ENCODE results near the gene RESP18.
A peak's percentile ranks its signal among the peaks of the same experiment; 100 is the strongest.
"Not testable (repeated sequence)": the region's sequence is repeated elsewhere in the genome, so short reads cannot be mapped to it uniquely, and the experiment has no call there.

Gene RESP18

DNA sequence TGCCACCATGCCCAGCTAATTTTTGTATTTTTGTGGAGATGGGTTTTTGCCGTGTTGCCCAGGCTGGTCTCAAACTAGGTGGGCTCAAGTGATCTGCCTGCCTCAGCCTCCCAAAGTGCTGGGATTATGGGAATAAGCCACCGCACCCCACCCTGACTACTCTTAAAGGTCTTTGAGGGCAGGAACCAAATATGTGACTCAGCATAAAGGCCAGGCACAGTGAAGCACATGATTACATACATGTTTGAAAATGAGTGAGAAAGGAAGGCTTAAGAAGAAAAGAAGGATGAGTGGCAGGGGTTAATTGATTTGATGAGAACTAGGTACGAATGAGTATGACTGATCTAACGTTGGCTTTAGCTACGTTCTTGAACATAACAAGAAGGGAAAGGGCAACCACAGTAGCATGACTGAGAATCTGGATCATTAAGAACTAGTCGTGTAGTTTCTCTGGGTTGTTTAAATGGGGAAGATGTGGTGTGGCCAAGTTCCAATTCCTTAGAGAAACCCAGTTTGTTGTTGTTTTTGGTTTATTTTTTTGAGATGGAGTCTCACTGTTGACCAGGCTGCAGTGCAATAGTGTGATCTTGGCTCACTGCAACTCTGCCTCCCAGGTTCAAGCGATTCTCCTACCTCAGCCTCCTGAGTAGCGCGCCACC is 6.8 kb downstream of the RESP18 start:
- no peak for DNase-seq (ENCODE audit: low read depth)

DNA sequence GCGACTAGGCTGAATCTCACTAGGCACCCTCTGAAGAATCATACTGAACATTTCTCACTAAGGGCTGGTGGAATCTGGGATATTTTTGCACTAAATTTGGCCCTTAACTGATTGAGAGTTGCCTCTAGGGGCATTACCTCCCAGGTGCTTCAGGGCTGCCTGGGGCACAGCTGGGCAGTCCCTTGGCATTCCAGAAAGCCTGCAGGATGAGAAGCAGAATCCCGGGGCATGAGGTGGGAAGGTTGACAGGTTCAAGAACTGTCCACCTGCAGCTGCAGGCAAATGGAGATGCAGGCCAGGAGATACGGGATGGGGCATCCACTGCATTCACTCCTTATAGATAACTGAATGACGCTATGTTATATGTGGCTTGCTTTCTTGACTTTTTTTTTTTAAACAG is 7.4 kb downstream of the RESP18 start:
- DNase-seq (ENCODE audit: low read depth): no peak

DNA sequence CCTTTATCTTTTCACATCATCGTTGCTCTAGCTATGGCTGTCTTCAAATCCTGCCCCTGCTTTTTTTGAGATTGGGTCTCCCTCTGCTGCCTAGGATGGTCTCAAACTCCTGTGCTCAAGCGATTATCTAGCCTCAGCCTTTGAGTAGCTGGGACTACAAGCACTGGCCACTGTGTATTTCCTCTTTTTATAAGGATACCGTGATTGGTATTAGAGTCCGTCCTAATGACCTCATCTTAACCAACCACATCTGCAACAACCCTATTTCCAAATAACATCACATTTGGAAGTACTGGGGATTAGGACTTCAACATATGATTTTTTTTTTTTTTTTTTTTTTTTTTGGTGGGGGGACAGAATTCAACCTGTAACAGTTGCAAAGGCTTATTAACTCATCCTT is 9.1 kb downstream of the RESP18 start:
- no peak for DNase-seq (ENCODE audit: low read depth)

DNA sequence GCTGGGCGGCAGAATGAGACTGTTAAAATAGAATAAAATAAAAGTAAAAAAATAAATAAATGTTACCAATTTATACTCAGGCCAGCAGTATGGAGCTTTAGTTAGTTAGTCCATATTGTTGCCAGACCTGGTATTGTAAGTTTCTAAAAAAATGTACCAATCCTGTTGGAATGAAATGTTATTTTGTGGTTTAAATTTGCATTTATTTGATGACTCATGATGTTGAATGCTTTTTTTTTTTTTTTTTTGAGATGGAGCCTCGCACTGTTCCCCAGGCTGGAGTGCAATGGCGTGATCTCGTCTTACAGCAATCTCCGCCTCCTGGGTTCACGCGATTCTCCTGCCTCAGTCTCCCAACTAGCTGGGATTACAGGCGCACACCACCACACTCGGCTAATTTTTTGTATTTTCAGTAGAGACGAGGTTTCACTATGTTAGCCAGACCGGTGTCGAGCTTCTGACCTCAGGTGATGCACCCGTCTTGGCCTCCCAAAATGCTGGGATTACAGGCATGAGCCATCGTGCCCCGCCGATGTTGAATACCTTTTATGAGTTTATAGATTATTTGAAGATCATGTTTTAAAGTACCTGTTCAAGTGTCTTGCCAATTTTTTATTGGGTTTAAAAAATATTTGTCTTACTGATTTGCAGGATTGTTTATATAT is 17.6 kb downstream of the RESP18 start:
- DNase-seq (ENCODE audit: low read depth): no peak

DNA sequence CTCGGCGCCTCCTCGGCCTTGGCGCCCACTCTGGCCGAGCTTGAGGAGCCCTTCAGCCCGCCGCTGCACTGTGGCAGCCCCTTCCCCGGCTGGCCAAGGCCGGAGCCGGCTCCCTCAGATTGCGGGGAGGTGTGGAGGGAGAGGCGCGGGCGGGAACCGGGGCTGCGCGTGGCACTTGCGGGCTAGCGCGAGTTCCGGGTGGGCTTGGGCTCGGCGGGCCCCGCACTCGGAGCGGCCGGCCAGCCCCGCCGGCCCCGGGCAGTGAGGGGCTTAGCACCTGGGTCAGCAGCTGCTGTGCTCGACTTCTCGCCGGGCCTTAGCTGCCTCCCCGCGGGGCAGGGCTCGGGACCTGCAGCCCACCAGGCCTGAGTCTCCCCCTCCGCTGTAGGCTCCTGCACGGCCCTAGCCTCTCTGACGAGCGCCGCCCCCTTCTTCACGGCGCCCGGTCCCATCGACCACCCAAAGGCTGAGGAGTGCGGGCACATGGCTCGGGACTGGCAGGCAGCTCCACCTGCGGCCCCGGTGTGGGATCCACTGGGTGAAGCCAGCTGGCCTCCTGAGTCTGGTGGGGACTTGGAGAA is 19.8 kb downstream of the RESP18 start:
- DNase-seq (ENCODE audit: low read depth): not testable (repeated sequence)

DNA sequence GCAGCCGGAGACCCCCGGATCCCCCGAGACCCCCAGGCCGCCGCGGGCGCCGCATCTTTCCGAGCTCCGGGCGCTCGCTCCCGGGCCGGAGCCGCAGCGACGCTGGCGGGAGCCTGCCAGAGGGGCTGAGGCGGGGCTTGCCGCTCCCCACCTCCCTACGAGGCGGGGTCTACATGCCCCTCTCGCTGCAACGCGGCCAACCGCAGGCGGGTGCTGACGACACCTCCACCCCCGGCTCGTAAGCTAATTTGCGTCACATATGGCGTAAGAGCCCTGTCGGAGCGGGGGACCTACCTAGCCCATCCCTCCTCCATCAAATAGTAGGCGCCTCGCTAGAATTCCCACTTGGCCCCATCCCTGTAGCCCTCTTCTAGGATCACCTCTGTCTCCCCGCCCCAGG is 23.3 kb downstream of the RESP18 start, which contains the start of gene PTPRN:
TSS of gene PTPRN (minus strand) at position 124 of the 400 bp plus-strand sequence. CDS start at position 55, 69 bp downstream.
- DNase-seq (ENCODE audit: low read depth): no peak

DNA sequence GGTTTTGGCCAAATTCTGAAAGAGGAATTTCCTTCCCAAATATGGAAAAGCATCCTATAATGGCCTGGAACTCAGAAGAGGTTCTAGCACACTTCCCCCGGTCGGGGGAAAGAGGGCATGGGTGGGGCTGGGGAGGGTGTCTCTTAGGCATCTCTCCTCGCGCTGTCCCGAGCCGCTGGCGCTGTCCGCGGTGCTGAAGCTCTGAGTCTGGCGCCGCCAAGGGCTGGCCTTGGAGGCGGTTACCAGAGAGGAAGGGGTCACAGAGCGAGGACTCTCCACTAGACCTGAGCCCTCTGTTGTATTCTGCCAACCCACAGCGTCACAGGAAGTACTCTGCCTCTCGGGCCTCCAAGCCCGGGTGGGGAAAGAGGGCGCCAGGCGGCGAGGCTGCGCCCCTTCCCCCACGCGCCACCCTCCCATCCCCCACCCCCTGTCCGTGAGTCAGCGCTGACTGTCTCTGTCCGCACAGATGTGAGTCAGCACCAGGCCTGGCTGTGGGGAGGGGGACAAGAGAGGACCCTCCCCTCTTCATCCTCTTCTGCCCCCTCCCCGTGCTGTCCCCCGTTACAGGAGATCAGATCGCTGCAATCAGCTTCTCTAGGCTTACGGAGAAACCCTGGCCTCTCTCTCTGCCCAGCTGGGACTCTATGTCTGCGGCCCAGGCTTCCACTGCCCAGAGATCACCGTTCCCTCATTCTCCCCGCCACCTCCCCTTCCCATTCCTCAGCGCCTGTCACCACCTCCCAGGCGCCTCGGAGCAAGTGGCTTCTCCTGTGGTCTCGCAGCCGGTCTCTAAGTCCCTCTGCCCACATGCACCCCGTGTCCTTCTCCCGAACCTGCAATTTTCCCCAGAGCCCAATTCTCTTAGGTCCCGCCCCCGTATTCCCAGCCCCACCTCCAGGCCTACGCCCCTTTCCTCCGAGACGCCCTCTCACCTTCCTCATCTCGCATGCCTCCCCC is 24.1 kb downstream of the RESP18 start:
- peak; percentile 40 for DNase-seq (ENCODE audit: low read depth)

DNA sequence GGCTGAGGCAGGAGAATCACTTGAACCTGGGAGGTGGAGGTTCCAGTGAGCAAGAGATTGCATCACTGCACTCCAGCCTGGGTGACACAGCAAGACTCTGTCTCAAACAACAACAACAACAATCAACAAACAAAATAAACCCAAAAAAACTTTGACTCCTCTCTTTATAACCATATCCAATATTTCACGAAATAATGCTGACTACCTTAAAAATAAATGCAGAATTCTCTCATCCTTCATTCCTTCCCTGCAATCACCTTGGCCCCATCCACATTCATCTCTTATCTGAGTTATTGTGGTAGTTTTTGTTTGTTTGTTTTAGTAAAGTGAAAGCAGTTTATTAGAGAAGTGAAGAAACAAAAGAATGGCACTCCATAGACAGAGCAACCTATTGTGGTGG is 26.5 kb downstream of the RESP18 start:
- no peak for DNase-seq (ENCODE audit: low read depth)

DNA sequence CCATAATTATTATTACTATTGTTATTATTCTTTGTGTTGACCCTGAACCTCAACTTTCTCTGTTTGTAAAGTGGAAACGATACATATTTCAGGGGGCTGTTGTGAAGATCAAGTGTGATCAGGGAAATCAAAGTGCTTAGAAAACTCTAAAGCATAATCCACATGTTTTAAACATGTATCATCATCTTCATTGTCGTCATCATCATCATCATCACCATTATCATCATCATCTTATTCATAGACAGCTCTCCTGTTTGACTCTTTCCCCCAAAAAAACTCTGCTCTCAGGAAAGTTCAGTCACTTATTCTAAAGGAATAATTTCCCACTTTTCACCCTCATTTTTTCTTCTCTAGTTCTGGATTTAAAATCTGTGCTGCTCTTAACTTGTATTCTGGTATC is 28.3 kb downstream of the RESP18 start:
- no peak for DNase-seq (ENCODE audit: low read depth)

DNA sequence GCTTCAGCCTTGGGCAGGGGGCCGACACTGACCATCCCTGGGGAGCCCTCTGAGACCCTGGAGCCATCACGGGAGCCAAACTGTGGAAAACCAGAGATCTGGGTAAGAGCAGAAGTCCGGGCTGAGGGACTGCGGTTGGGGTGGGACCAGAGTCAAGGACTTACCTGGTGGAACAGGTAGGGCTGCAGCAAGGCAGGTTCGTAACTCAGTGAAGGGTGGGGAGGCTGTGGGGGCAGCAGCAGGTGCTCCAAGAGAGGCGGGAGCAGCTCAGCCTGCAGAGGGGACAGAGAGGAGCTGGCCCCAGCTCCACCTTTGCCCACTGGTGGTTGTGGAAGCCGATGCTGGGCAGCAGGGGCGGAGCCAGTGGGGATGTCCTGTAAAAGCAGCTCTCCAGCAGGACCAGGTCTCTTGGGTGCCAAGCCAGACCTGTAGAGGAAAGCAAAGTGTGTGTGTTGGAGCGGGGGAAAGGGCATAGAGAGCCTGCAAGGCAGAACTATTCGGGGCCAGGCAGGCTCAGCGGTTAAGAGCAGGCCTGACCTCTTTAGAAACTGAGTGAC is 30.1 kb downstream of the RESP18 start:
- no peak for DNase-seq (ENCODE audit: low read depth)

DNA sequence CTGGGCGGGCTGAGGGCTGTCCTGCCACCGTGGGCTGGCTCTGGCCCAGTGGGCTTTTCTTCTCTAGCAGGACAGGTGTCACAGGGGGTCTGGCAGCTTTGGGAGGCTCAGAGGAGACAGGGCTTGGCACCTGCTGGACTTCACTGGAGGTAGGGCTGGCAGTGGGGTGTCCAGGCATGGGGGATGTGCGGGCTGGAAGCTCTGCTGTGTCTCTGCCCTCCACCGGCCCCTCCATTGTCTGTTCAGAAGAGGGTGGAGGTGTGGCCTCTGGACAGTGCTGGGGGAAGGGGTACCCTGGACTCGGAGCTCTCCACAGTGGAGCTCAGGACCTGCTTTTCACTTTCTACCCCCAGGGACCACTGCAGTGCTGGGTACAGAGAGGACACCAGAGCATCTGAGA is 32.5 kb downstream of the RESP18 start:
- DNase-seq (ENCODE audit: low read depth): no peak

DNA sequence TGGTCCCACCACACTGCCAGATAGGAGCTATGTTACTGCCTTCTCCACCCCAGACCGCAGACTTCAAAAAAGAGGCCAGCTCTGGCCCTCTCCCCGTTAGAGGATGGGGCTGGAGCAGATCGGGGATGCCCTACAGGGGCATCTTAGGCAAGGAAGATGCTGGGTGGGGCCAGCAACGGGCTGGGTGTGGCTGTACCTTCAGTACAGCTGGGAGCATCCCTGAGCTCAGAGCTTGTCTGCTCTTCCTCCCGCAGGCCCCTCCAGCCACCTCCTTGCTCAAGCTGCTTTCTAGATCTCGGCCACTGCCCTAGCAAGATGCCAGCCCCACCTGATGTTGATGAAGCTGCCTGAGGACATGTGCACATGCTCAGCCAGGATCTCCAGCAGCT is 33.2 kb downstream of the RESP18 start:
- no peak for DNase-seq (ENCODE audit: low read depth)

DNA sequence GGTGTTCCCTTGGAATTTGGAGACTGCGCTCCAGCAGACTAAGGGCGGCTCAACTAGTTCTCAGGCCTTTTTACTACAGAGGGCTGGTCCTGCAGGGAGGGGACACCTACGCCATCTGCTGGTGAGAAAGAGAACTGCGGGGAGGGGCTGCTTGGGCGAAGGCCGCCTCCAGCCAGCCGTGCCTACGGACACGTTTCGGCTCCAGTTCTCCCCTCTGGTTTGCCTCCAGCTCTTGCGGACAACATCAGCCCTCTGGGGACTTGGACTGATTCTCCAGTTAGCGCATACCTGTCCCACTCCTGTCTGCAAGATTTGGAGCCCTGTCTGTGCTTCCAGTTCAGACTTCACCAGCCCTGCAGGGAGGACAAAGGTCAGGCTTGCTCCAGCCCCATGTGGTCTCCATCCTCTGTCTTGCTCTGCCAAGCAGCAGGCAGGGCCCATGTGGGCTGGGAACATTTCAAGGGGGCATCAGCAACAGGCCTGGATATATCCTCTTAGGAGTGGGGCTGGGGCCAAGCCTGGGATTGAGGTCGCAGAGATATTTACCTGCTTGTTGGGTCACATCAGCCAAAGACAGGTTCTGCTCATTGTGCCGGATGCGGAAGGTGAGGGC is 33.7 kb downstream of the RESP18 start:
- DNase-seq (ENCODE audit: low read depth): peak; percentile 87

DNA sequence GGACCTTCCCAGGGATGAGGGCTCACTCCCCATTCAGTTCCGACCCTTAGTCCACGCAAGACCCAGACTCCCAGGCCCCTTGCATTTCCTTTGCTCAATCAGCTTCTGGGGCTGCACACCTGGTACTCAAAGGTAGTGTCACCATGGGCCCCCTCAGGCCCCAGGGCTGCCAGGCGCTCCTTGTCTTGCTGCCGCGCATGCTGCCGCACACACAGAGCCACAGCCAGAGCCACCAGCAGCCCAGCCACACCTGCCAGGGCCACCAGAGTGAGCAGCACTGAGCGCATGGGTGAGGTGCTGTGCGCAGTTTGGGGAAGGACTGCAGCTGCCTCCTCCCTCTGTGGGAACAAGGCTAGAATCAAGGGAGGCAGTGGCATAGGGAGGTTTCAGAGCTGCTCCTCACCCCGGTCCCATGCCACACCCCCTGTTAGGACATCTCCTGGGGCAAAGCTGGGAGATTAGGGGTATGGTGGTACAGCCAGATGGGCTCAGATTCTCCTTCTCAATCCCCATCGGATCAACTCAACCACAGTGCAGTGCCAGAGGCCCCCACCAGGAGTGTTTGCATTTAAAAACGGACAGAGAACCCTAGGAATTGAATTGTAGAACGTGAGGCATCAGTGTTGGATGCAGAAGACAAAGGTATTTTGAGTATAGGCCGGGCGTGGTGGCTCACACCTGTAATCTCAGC is 34.6 kb downstream of the RESP18 start:
- no peak for DNase-seq (ENCODE audit: low read depth)

DNA sequence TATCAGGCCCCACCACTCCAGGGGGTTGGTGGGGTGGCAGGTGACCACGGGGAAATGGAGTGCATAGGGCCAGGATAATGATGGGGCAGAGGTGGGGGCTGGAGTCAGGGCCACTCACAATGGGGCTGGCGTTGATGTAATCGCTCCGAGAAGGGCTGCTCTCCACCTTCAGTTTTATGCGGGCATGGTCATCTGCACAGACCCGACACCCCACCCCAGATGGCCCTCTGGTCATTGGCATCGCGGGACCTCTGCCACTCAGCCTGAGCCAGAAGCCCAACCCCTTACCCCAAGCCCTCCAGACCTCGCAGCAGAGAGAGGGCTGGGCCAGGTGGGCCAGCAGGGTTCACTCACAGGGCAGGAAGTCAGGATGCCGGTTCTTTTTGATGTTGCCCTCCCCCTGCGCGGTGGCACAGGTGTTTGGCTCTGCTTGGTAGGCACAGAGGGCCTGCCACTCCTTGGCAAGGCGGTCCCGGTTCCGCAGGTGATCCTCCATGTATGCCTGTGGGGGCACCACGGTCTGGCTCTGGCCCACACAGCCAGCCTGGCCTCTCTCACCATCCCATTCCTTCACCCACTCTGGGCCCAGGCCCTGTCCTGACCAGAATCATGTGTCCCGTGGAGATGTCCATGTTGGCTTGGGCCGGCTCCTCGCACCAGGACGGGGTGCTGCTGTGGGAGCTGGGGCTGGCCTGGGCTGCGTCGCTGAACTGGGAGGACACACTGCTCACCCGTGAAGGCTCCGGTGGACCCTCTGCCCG is 35.7 kb downstream of the RESP18 start:
- DNase-seq (ENCODE audit: low read depth): no peak

DNA sequence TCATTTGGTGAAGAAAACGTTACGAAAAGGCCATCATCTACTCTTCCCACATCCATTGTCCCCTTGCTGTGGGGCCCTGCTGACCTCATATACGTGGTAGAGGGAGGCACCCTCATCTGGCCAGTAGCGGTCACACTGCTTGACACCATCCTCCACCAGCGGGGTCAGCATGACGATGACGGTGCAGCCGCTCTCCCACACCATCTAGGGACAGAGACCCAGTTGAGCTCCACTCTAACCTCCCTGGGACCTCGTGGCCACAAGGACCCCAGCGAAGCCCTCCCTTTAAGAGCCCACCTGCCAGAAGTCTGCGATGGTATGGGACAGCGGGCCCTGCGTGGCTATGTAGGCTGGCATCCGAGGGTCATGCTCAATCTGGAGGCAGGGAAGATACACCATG is 36.4 kb downstream of the RESP18 start:
- no peak for DNase-seq (ENCODE audit: low read depth)

DNA sequence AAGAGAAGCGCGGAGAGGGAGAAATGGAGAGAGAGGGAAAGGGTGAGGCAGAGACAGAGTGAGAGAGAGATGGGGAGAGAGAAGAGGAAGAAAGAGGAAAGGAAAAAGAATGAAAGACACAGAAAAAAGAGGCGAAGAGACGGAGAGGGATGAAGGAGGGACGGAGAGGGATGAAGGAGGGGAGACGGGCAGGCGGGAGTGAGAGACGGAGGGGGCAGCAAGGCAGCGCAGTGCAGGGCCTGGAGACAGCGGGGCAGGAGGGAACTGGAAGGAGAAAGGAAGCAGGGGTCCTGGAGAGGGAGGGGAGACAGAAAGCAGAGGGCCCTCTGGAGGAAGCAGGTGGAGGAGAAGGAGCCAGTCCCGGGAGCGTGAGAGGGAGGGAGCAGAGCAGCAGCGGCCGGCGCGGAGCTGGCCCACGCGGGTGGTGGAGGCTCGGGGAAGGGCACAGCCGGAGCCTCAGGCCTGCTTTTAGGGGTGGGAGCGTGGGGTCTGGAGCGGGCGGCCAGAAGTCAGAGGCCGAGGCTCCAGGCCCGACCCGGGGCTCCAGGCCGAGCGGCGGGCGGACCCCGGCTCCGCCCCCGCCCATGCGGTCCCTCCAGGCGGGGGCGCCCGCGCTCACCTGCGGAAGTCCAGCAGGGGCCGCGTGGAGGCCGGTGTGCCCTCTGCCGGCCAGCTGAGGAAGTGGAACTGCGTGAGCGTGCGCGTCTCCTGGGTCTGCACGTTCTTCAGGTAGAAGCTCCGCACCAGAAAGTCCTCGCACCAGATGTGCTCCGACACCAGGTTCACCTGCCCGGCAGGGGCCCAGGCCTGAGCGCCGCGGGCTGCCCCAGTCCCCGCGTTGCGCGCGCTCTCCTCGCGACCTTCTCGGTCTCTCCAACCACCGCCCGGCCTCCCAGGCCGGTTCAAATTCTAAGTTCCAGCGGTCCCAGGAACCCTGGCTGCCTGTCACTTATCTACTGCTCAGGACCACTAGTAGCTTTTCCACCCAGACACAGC is 37.9 kb downstream of the RESP18 start:
- DNase-seq (ENCODE audit: low read depth): peak; percentile 81

DNA sequence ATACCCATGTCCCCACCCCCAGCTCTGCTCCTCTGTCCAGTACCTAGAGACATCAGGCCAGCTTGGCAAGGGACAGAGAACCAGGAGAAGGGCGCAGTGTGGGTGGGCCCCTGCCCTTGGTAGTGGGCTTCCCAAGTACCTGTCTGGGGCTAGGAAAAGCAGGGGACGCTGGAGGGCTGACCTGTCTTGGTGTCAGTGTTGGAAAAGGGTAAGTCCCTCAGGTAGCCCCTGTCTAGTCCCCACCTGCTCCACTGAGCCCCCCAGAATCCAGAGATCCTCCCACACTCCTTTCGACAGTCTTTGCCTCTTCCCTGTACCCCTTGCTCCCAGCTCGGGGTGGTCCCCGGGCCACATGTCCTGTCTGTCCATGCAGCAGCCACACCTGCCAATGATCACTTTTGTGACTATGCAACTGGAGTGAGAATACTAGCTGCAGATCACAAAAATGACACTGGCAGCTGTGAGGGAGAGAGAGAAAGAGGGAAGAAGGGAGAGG is 38.8 kb downstream of the RESP18 start:
- no peak for DNase-seq (ENCODE audit: low read depth)

DNA sequence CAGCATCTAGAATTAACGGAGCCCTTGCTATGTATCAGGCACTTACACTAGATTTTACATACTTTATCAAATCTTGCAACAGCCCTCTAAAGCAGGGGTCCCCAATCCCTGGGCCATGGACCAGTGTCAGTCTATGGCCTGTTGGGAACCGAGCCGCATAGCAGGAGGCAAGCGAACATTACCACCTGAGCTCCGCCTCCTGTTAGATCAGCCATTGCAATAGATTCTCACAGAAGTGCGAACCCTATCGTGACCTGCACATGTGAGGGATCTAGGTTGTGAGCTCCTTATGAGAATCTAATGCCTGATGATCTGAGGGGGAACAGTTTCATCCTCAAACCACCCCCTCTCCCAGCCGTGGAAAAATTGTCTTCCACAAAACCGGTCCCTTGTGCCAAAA is 39.9 kb downstream of the RESP18 start:
- DNase-seq (ENCODE audit: low read depth): no peak

Measured in activated T-cell treated with anti-CD3 and anti-CD28 coated beads for 24 hours (primary cell).